RWPE1 (cell line): Measurements from ENCODE around the gene ESPL1.

Experiments used
- CTCF ChIA-PET: fragments of 350-600 bp; sonication (Branson Sonifier 250); formaldehyde crosslinking; extraction: SDS; loops from one replicate; lab custom pipeline; 2021; lab: Yijun Ruan, JAX
- POLR2A ChIA-PET: fragments of 400-600 bp; formaldehyde crosslinking; extraction: SDS; loops from one replicate; lab custom pipeline; 2020; ENCODE audit warnings: antibody characterized with exemption; ENCODE audit not compliant: low non-redundant PET; lab: Yijun Ruan, JAX
- DNase-seq: peaks from one replicate; pipeline ENCODE4 v3.0.0; 2012; ENCODE audit warnings: low spot score
- H3K27ac ChIP-seq: fragments of 450-650 bp; 2 replicates; pipeline ENCODE4 v1.5.1; 2017
- CTCF ChIP-seq: fragments of 450-650 bp; conservative IDR thresholded peaks from 2 replicates; pipeline ENCODE4 v1.5.1; 2017; ENCODE audit warnings: low read depth, mild to moderate bottlenecking

The ESPL1 gene

GRCh38 chr12:53313996-53314395, 45.9 kb downstream of the ESPL1 start:
- ChIA-PET CTCF (no interaction called here), POLR2A (no interaction called here)
- no peak for DNase-seq
- TF ChIP-seq CTCF = no peak
- H3K27ac ChIP-seq = no peak overlapping the region

- ChIA-PET POLR2A (interaction anchor here (0.7 to 1.4 kb wide), 3 partner anchors 21 to 68 kb away, joined by 4 to 6 read pairs (median 4); partner anchors contain the start of genes MYG1 and PFDN5), CTCF (interaction anchor here (0.5 to 2.0 kb wide), 23 partner anchors 11 to 314 kb away, joined by 3 to 17 read pairs (median 4); partner anchors contain the start of genes EIF4B, ESPL1, MYG1 and PFDN5)
- DNase-seq = no peak
- no peak for TF ChIP-seq CTCF
- peak overlapping the region; percentile 95 for H3K27ac ChIP-seq
These were observed 52.5 kb downstream of the ESPL1 start for GRCh38 chr12:53320352-53321195.

- no peak for TF ChIP-seq CTCF
- POLR2A ChIA-PET = interaction anchor here (0.5 kb wide), 1 partner anchor 220 kb away, joined by 3 read pairs; no protein-coding TSS in a partner anchor
- peak overlapping the region; percentile 91 for H3K27ac ChIP-seq
- DNase-seq = no peak
- CTCF ChIA-PET = interaction anchor here (0.5 to 2.7 kb wide), 7 partner anchors 21 to 310 kb away, joined by 3 to 10 read pairs (median 3); no protein-coding TSS in a partner anchor
These were observed 56.1 kb downstream of the ESPL1 start for GRCh38 chr12:53324113-53324778.

- peak overlapping the region; percentile 91 for H3K27ac ChIP-seq
- peak; percentile 84 for TF ChIP-seq CTCF
- peak; percentile 94 for DNase-seq
- CTCF ChIA-PET = interaction anchor here (0.6 to 2.7 kb wide), 10 partner anchors 10 to 402 kb away, joined by 3 to 10 read pairs (median 4); partner anchors contain the start of gene CALCOCO1
- POLR2A ChIA-PET = interaction anchor here (0.5 to 0.6 kb wide), 2 partner anchors 178 to 219 kb away, joined by 3 read pairs; no protein-coding TSS in a partner anchor
These were observed 56.8 kb downstream of the ESPL1 start for GRCh38 chr12:53324779-53325510.

- CTCF ChIA-PET = interaction anchor here (0.6 to 2.7 kb wide), 9 partner anchors 10 to 209 kb away, joined by 3 to 10 read pairs (median 5); no protein-coding TSS in a partner anchor
- DNase-seq = peak; percentile 20
- POLR2A ChIA-PET = interaction anchor here (0.6 kb wide), 1 partner anchor 177 kb away, joined by 3 read pairs; no protein-coding TSS in a partner anchor
- no peak for TF ChIP-seq CTCF
- peak overlapping the region; percentile 91 for H3K27ac ChIP-seq
These were observed 57.5 kb downstream of the ESPL1 start for GRCh38 chr12:53325511-53326061.
